HepG2 (cell line): ENCODE measurements around the gene OSGIN1. TPM values are rescaled to one million over a fixed set of nuclear protein-coding genes. Genes with fewer than 3 reads are reported as not detected.

Experiments used
- ARID5B ChIP-seq: IDR thresholded peaks from 2 replicates; pipeline ENCODE4 v1.4.0; 2020; ENCODE audit warnings: mild to moderate bottlenecking, missing genetic modification reagents
- CREM ChIP-seq, 2 experiments: sonication (generic) in 1 of 2; formaldehyde crosslinking in 1 of 2; IDR thresholded peaks; 2 replicates each; pipeline versions ENCODE4 v1.4.0 to v1.6.1; 2016 to 2020; ENCODE audit warnings: antibody characterized with exemption in 1 of 2, mild to moderate bottlenecking in 1 of 2, missing genetic modification reagents in 1 of 2
- DNMT1 ChIP-seq: sonication (generic); formaldehyde crosslinking; IDR thresholded peaks from 2 replicates; pipeline ENCODE4 v1.5.1; 2020; ENCODE audit warnings: mild to moderate bottlenecking, missing genetic modification reagents
- FOXP1 ChIP-seq, 2 experiments: fragments of 450-650 bp in 1 of 2; IDR thresholded peaks; 2 replicates each; pipeline ENCODE4 v1.6.1; 2017 to 2018; ENCODE audit warnings: antibody characterized with exemption in 1 of 2
- HNF4G ChIP-seq, 2 experiments: sonication (generic) in 1 of 2; formaldehyde crosslinking in 1 of 2; IDR thresholded peaks; 2 replicates each; pipeline versions ENCODE4 v1.4.0 to v1.6.1; 2011 to 2020; ENCODE audit warnings: borderline replicate concordance in 2 of 2, low read depth in 2 of 2, mild to moderate bottlenecking in 2 of 2, low read length in 1 of 2, missing genetic modification reagents in 1 of 2, moderate library complexity in 1 of 2
- LRRFIP1 ChIP-seq: sonication (generic); formaldehyde crosslinking; conservative IDR thresholded peaks from 2 replicates; pipeline ENCODE4 v1.4.0; 2020; ENCODE audit warnings: missing genetic modification reagents
- MED1 ChIP-seq: sonication (generic); formaldehyde crosslinking; IDR thresholded peaks from 2 replicates; pipeline ENCODE4 v1.4.0; 2020; ENCODE audit warnings: missing genetic modification reagents
- MEIS1 ChIP-seq: sonication (generic); formaldehyde crosslinking; IDR thresholded peaks from 2 replicates; pipeline ENCODE4 v1.9.0; 2021; ENCODE audit warnings: mild to moderate bottlenecking, missing genetic modification reagents, moderate library complexity, borderline replicate concordance
- NFE2L1 ChIP-seq: sonication (generic); formaldehyde crosslinking; IDR thresholded peaks from 2 replicates; pipeline ENCODE4 v1.4.0; 2020; ENCODE audit warnings: missing genetic modification reagents, mild to moderate bottlenecking, borderline replicate concordance
- ONECUT2 ChIP-seq: sonication (generic); formaldehyde crosslinking; IDR thresholded peaks from 2 replicates; pipeline ENCODE4 v1.4.0; 2020; ENCODE audit warnings: missing genetic modification reagents
- POGZ ChIP-seq: sonication (generic); formaldehyde crosslinking; IDR thresholded peaks from 2 replicates; pipeline ENCODE4 v1.4.0; 2020; ENCODE audit warnings: mild to moderate bottlenecking, missing genetic modification reagents
- RNF219 ChIP-seq: sonication (generic); formaldehyde crosslinking; IDR thresholded peaks from 2 replicates; pipeline ENCODE4 v1.5.0; 2020; ENCODE audit warnings: mild to moderate bottlenecking, missing genetic modification reagents
- RXRB ChIP-seq: IDR thresholded peaks from 2 replicates; pipeline ENCODE4 v1.6.1; 2016; ENCODE audit warnings: borderline replicate concordance, missing genetic modification reagents, missing compliant biosample characterization
- SRSF9 ChIP-seq: fragments of 200-400 bp; formaldehyde crosslinking; IDR thresholded peaks from 2 replicates; pipeline ENCODE4 v1.6.1; 2018; ENCODE audit warnings: borderline replicate concordance, mild to moderate bottlenecking, low read depth, low read length; ENCODE audit not compliant: insufficient read depth, poor library complexity, severe bottlenecking
- TCF12 ChIP-seq, 2 experiments: fragments of 450-650 bp in 1 of 2; sonication (generic) in 1 of 2; formaldehyde crosslinking in 1 of 2; IDR thresholded peaks; 2 replicates each; pipeline versions ENCODE4 v1.6.1 to v1.8.0; 2017 to 2022; ENCODE audit warnings: antibody characterized with exemption in 1 of 2, mild to moderate bottlenecking in 1 of 2, missing genetic modification reagents in 1 of 2, moderate library complexity in 1 of 2
- ZFYVE20 ChIP-seq: sonication (generic); formaldehyde crosslinking; IDR thresholded peaks from 2 replicates; pipeline ENCODE4 v1.8.0; 2023; ENCODE audit warnings: low read depth, mild to moderate bottlenecking, moderate library complexity, missing genetic modification reagents, borderline replicate concordance
- ZNF263 ChIP-seq: sonication (generic); formaldehyde crosslinking; IDR thresholded peaks from 2 replicates; pipeline ENCODE4 v1.4.0; 2020; ENCODE audit warnings: missing genetic modification reagents
- ZNF746 ChIP-seq: sonication (generic); formaldehyde crosslinking; IDR thresholded peaks from 2 replicates; pipeline ENCODE4 v1.8.0; 2022; ENCODE audit warnings: mild to moderate bottlenecking, missing genetic modification reagents
- polyA plus RNA-seq, 8 experiments: library from polyadenylated mRNA; depleted of rRNA in 3 of 8; stranded (reverse) in 7 of 8; unstranded in 1 of 8; fragments of >200 nt; fragmentation: Illumina TruSeq in 4 of 8; extraction: Trizol in 4 of 8; gene quantifications; 2 replicates each; pipeline versions ENCODE4 v1.2.1 to v1.2.3, GENCODE V29; 2011 to 2016; ENCODE audit warnings: low read depth in 4 of 8, missing spikeins in 1 of 8, mixed read lengths in 1 of 8; ENCODE audit not compliant: insufficient read depth in 1 of 8
- total RNA-seq, 5 experiments: library from RNA; depleted of rRNA; stranded (reverse); fragments of >200 nt; fragmentation: Illumina TruSeq; extraction: Trizol; gene quantifications; 2 replicates each; pipeline ENCODE4 v1.2.3, GENCODE V29; 2016; ENCODE audit warnings: low read depth in 1 of 5

Gene OSGIN1
- total and polyA plus RNA-seq, 2 of the 13 experiments (the other 11 are each of a cell fraction or from before 2014, with no cell fraction given) = 20.5 to 27.1 TPM

GRCh38 chr16:83946781-83947566 lies 6.1 kb upstream of the OSGIN1 start (continued):
- TF ChIP-seq RNF219 (CRISPR knock-in tag) (no peak), ZNF263 (CRISPR knock-in tag) (no peak), ARID5B (CRISPR knock-in tag) (peak; percentile 90), DNMT1 (CRISPR knock-in tag) (no peak), POGZ (no peak; the same call in 1 of the 2 replicates), MED1 (CRISPR knock-in tag) (peak; percentile 68), HNF4G (IDR thresholded peaks at IDR 0.05; ENCODE audit: borderline replicate concordance, low read depth, low read length) (no peak; the same call in 1 of the 2 replicates), HNF4G (CRISPR knock-in tag; IDR thresholded peaks at IDR 0.05; ENCODE audit: borderline replicate concordance, low read depth) (peak; percentile 24; the same call in 1 of the 2 replicates), ZNF746 (CRISPR knock-in tag) (peak; percentile 33; the same call in 1 of the 2 replicates), TCF12 (IDR thresholded peaks at IDR 0.05) (no peak), TCF12 (CRISPR knock-in tag; IDR thresholded peaks at IDR 0.05) (0 out of 2 replicates have a peak, but pooled peaks have one; percentile 30), RXRB (CRISPR knock-in tag) (peak; percentile 95), MEIS1 (0 out of 2 replicates have a peak, but pooled peaks have one; percentile 77), LRRFIP1 (CRISPR knock-in tag) (no peak), ONECUT2 (CRISPR knock-in tag) (peak; percentile 78), NFE2L1 (0 out of 2 replicates have a peak, but pooled peaks have one; percentile 22), SRSF9 (no peak), FOXP1 (IDR thresholded peaks at IDR 0.05) (no peak), FOXP1 (CRISPR knock-in tag; IDR thresholded peaks at IDR 0.05) (peak; percentile 91), CREM (IDR thresholded peaks at IDR 0.05) (no peak), CREM (CRISPR knock-in tag; IDR thresholded peaks at IDR 0.05) (no peak), ZFYVE20 (CRISPR knock-in tag) (0 out of 2 replicates have a peak, but pooled peaks have one; percentile 33)
